HG03097 (cell line): ENCODE results near the gene TUFM.
A peak's percentile ranks its signal among the peaks of the same experiment; 100 is the strongest.
"Not testable (repeated sequence)": the region's sequence is repeated elsewhere in the genome, so short reads cannot be mapped to it uniquely, and the experiment has no call there.

Experiments used
- ATAC-seq: cut with Tn5 transposase; IDR thresholded peaks from one replicate; pipeline ENCODE4 v1.9.1; 2021; ENCODE audit not compliant: unreplicated experiment, low FRiP score

TUFM gene

DNA sequence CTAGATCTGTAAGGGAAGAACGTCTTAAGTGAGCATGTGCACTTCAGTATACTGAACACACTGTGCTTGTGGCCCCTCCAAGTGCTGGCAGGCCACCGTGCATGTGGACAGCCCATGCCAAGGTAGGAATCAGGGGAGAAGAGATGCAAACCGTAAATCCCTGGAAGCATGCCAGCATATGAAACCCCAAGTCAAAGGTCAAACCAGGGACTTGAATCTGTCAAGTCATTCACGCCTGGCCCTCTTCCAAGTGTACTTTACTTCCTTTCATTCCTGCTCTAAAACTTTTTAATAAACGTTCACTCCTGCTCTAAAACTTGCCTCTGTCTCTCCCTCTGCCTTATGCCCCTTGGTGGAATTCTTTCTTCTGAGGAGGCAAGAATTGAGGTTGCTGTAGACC lies 26.1 kb downstream of the TUFM start:
- ATAC-seq = no peak

GRCh38 chr16:28807445-28808120 lies 38.6 kb downstream of the TUFM start:
- ATAC-seq = not testable (repeated sequence)

- ATAC-seq = peak; percentile 59
Measured at GRCh38 chr16:28802235-28803019, 43.7 kb downstream of the TUFM start.
